GM12874 (cell line): ENCODE data around the gene ITPR2.

ENCODE experiments used
- CTCF ChIP-seq: IDR thresholded peaks from 2 replicates; pipeline ENCODE4 v1.5.1; 2011; ENCODE audit warnings: low read depth, mild to moderate bottlenecking, control low read depth, low read length, moderate library complexity; ENCODE audit not compliant: insufficient read depth

The ITPR2 gene

GRCh38 chr12:26469421-26470180 is 363.4 kb downstream of the ITPR2 start:
- TF ChIP-seq CTCF, result no peak

GRCh38 chr12:26467351-26467750 is 365.6 kb downstream of the ITPR2 start:
- no peak for TF ChIP-seq CTCF

- no peak for TF ChIP-seq CTCF
These were observed 366.3 kb downstream of the ITPR2 start for GRCh38 chr12:26466726-26467125.

GRCh38 chr12:26465419-26466097 is 367.4 kb downstream of the ITPR2 start:
- no peak for TF ChIP-seq CTCF

- TF ChIP-seq CTCF, result no peak
These were observed 371.2 kb downstream of the ITPR2 start for GRCh38 chr12:26461776-26462175.

GRCh38 chr12:26460361-26460760 is 372.6 kb downstream of the ITPR2 start:
- no peak for TF ChIP-seq CTCF

- TF ChIP-seq CTCF, result no peak
These were observed 376.9 kb downstream of the ITPR2 start for GRCh38 chr12:26455936-26456574.
